Smooth muscle cell (in vitro differentiated cells): Measurements from ENCODE around the gene GARNL3. TPM values are rescaled to one million over a fixed set of nuclear protein-coding genes. Genes with fewer than 3 reads are reported as not detected.

Source experiments
- DNase-seq: peaks from one replicate; lab custom pipeline; 2025; ENCODE audit not compliant: unreplicated experiment; lab: John Stamatoyannopoulos, UW
- H2AFZ ChIP-seq: fragments of 200-600 bp; sonication (generic); 2 replicates; pipeline ENCODE4 v1.6.0; 2016; ENCODE audit warnings: antibody characterized with exemption, low read depth, mild to moderate bottlenecking
- H3F3A ChIP-seq: fragments of 200-600 bp; sonication (generic); 2 replicates; pipeline ENCODE4 v1.6.0; 2017; ENCODE audit warnings: antibody characterized with exemption, low read depth
- H3K27ac ChIP-seq: fragments of 200-600 bp; sonication (generic); 2 replicates; pipeline ENCODE4 v1.5.1; 2016; ENCODE audit warnings: low read depth, mild to moderate bottlenecking
- H3K27me3 ChIP-seq: fragments of 200-600 bp; sonication (generic); 2 replicates; pipeline ENCODE4 v1.6.1; 2016; ENCODE audit warnings: low read depth, mild to moderate bottlenecking
- H3K36me3 ChIP-seq: fragments of 200-600 bp; sonication (generic); 2 replicates; pipeline ENCODE4 v1.5.1; 2016; ENCODE audit warnings: low read depth
- H3K4me1 ChIP-seq: fragments of 200-600 bp; sonication (generic); 2 replicates; pipeline ENCODE4 v1.5.1; 2016; ENCODE audit warnings: low read depth
- H3K4me2 ChIP-seq: fragments of 200-600 bp; sonication (generic); 2 replicates; pipeline ENCODE4 v1.6.0; 2016; ENCODE audit warnings: mild to moderate bottlenecking
- H3K4me3 ChIP-seq: fragments of 200-600 bp; sonication (generic); 2 replicates; pipeline ENCODE4 v1.5.1; 2016; ENCODE audit warnings: mild to moderate bottlenecking
- H3K79me2 ChIP-seq: fragments of 200-600 bp; sonication (generic); 2 replicates; pipeline ENCODE4 v1.6.0; 2016; ENCODE audit warnings: low read depth, mild to moderate bottlenecking
- H3K9ac ChIP-seq: fragments of 200-600 bp; sonication (generic); 2 replicates; pipeline ENCODE4 v1.6.0; 2016; ENCODE audit warnings: low read depth
- H3K9me3 ChIP-seq: fragments of 200-600 bp; sonication (generic); replicated peaks from 2 replicates; pipeline ENCODE4 v1.5.1; 2016; ENCODE audit warnings: low read depth
- H4K20me1 ChIP-seq: fragments of 200-600 bp; sonication (generic); 2 replicates; pipeline ENCODE4 v1.6.0; 2016; ENCODE audit warnings: low read depth
- WGBS: methylation state at CpG from one replicate; pipeline ENCODE4 v1.1.7; 2016; ENCODE audit warnings: low lambda C conversion rate; 5-methylcytosine and 5-hydroxymethylcytosine counted together
- polyA plus RNA-seq: library from polyadenylated mRNA; unstranded; fragments of >200 nt; fragmentation: Nextera tagmentation; extraction: Ambion mirVana; gene quantifications from 2 replicates; pipeline ENCODE4 v1.2.1, GENCODE V29; 2016
- total RNA-seq: library from RNA; depleted of rRNA; stranded (reverse); fragments of >200 nt; gene quantifications from 2 replicates; pipeline ENCODE4 v1.2.3, GENCODE V29; 2014
- TF ChIP-seq, protein P1 (sequence below): fragments of 200-600 bp; sonication (generic); IDR thresholded peaks from 2 replicates; pipeline ENCODE4 v1.5.1; 2017; ENCODE audit warnings: borderline replicate concordance, mild to moderate bottlenecking, antibody characterized with exemption; ENCODE audit not compliant: insufficient read depth, poor library complexity, severe bottlenecking

Gene GARNL3
- total RNA-seq (7.8 and 18.5 TPM in 2 replicates), polyA plus RNA-seq (4.7 and 7.3 TPM in 2 replicates)

GRCh38 chr9:127264462-127265219 lies at the start of gene GARNL3:
GARNL3 (plus strand) TSS chr9:127264774; CDS start chr9:127264878, 104 bp downstream.
- Histone ChIP-seq H3K36me3 (no peaks in the 10 kb centered on the region), H3K79me2 (no peaks in the 10 kb centered on the region), H3K27me3 (no peaks in the 10 kb centered on the region), H3K9ac (no peak within 1 kb of the TSS), H3K9me3 (no peaks in the 10 kb centered on the region), H3K4me2 (no peak within 1 kb of the TSS), H2AFZ (no peak within 1 kb of the TSS), H4K20me1 (no peaks in the 10 kb centered on the region), H3K27ac (no peak within 1 kb of the TSS), H3F3A (no peaks in the 10 kb centered on the region), H3K4me3 (no peak within 1 kb of the TSS), H3K4me1 (no peaks in the 10 kb centered on the region)
- DNase-seq, result no peak
- TF ChIP-seq, protein P1, sequence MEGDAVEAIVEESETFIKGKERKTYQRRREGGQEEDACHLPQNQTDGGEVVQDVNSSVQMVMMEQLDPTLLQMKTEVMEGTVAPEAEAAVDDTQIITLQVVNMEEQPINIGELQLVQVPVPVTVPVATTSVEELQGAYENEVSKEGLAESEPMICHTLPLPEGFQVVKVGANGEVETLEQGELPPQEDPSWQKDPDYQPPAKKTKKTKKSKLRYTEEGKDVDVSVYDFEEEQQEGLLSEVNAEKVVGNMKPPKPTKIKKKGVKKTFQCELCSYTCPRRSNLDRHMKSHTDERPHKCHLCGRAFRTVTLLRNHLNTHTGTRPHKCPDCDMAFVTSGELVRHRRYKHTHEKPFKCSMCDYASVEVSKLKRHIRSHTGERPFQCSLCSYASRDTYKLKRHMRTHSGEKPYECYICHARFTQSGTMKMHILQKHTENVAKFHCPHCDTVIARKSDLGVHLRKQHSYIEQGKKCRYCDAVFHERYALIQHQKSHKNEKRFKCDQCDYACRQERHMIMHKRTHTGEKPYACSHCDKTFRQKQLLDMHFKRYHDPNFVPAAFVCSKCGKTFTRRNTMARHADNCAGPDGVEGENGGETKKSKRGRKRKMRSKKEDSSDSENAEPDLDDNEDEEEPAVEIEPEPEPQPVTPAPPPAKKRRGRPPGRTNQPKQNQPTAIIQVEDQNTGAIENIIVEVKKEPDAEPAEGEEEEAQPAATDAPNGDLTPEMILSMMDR, result no peak
- WGBS, result 75% methylated on average over 8 of the region's 8 CpGs

DNA sequence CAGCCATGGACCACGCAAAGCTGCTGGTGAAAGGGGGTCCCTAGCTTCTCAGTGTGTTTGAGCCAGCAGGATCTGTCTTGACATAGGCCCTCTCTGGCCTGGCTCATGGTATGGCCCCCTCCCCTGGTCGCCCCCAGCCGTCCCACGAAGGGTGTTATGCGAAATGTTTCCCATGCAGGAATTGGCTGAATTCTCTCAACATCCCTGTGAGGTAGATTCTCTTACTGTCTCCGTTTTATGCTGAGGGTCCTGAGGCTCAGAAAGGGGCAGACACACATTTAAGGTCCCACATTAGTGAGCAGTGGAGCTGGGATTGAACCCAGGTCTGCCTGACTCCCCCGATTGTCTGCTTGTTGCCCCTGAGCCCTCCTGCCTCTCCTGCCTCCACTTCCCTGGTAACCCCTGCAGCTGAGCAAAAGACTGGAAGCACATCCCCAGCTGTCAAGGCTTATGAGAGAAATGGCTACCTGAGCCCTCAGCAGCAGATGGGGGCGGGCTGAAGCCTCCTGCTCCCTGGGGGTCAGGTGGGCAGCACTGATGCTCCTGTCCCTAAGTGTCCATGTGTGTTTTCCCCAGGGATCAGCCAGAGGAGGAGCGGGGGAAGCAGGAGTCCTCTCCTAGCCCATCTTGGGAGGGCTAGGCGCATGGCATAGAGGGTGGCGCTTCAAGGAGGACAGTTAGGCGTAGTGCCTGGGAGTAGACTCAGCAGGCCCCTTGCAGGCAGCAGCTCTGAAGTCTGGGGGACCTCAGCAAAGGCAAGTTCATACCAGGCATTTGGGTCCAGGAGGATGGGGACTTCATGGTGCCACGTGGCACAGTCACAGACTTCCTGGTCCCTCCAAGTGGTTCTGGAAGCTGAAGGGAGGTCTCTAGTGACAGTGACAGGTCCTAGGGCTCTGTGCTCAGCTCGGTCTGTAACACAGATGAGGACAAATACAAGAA lies 49.0 kb upstream of the GARNL3 start:
- Histone ChIP-seq H3K9me3 (no peaks in the 10 kb centered on the region), H3K4me1 (no peaks in the 10 kb centered on the region), H3F3A (no peaks in the 10 kb centered on the region), H4K20me1 (no peaks in the 10 kb centered on the region), H3K79me2 (no peaks in the 10 kb centered on the region), H3K27me3 (no peaks in the 10 kb centered on the region), H3K4me3 (no peak overlapping the region), H2AFZ (no peak overlapping the region), H3K9ac (no peak overlapping the region), H3K27ac (no peak overlapping the region), H3K4me2 (no peak overlapping the region), H3K36me3 (no peaks in the 10 kb centered on the region)
- TF ChIP-seq, protein P1, result no peak
- DNase-seq, result no peak
- 92% methylated on average over 14 of the region's 14 CpGs for WGBS

DNA sequence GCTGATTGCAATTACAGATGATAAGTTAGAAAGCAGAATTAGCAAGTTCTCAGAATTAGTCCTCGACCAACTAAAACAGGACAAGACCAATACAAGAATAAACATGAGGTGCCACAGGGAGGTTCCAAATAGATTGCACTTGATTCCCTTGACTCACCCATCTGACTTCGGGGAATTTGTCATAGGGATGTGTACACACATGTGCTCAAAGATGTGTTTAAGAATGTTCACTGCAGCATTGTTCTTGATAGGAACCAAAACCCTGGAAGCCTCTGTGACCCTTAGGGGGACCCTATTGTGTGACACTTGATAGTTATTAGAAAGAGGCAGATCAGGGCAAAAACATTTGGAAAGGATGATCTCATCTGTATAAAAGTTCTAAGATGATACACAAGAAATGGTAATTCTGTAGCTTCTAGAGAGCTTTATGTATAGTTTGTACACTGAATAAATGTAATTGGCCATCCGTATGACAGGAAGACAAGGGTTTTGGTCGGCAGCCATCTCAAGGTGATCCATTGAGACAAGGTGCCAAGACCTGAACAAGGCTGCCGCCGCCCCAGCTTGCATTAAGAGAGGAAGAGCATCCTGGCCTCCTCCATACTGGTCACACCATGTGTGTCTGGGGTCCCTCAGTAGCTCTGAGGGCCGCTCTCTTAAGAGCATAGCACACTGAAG lies 48.2 kb upstream of the GARNL3 start:
- WGBS, result 94% methylated on average over 7 of the region's 7 CpGs
- no peak overlapping the region for H3K27ac ChIP-seq

More for the DNA sequence above, 48.2 kb upstream of the GARNL3 start:
- Histone ChIP-seq H3K36me3 (no peaks in the 10 kb centered on the region), H3K4me2 (no peak overlapping the region), H3K79me2 (no peaks in the 10 kb centered on the region), H3K4me3 (no peak overlapping the region), H3F3A (no peaks in the 10 kb centered on the region), H2AFZ (no peak overlapping the region), H3K9me3 (no peaks in the 10 kb centered on the region), H3K4me1 (no peaks in the 10 kb centered on the region), H4K20me1 (no peaks in the 10 kb centered on the region), H3K27me3 (no peaks in the 10 kb centered on the region), H3K9ac (no peak overlapping the region)
- TF ChIP-seq, protein P1, result no peak
- no peak for DNase-seq
